GM12878 (cell line): Measurements from ENCODE around the gene KIF4B. TPM values are rescaled to one million over a fixed set of nuclear protein-coding genes. Genes with fewer than 3 reads are reported as not detected.

Experiments used
- SRF ChIP-seq, 2 experiments: IDR thresholded peaks; 2 replicates each; pipeline ENCODE4 v1.6.1; 2011; ENCODE audit warnings: low read depth in 2 of 2, low read length in 2 of 2, mild to moderate bottlenecking in 1 of 2, moderate library complexity in 1 of 2
- polyA plus RNA-seq, 11 experiments: library from polyadenylated mRNA; depleted of rRNA in 4 of 11; unstranded in 6 of 11; stranded (reverse) in 5 of 11; fragments of >200 nt; fragmentation: Nextera tagmentation in 4 of 11; fragmentation: Illumina TruSeq in 1 of 11; extraction: Ambion mirVana in 4 of 11; extraction: Trizol in 1 of 11; gene quantifications; 1 replicate in 1 of 11; 2 replicates in 10 of 11; pipeline versions ENCODE4 v1.2.1 to v1.2.3, GENCODE V29; 2011 to 2016; ENCODE audit warnings: inconsistent platforms in 2 of 11, missing spikeins in 2 of 11, low read depth in 1 of 11
- total RNA-seq, 4 experiments: library from RNA; depleted of rRNA in 3 of 4; stranded (reverse); fragments of >200 nt in 3 of 4; fragmentation: Illumina TruSeq in 1 of 4; extraction: Trizol in 1 of 4; gene quantifications; 2 replicates each; pipeline versions ENCODE4 v1.2.1 to v1.2.3, GENCODE V29; 2013 to 2021

Gene KIF4B
- total and polyA plus RNA-seq, 10 of the 15 experiments (the other 5 are each of a cell fraction or from before 2014, with no cell fraction given) = 0.02 to 0.20 (median 0.05) TPM; not detected in 4

GRCh38 chr5:155066886-155067595 lies 53.5 kb downstream of the KIF4B start (continued):
- no peak for TF ChIP-seq SRF (IDR thresholded peaks at IDR 0.05; ENCODE audit: low read depth in 2 of 2, low read length in 2 of 2)

Other genes with a start within 250 kb of the KIF4B start
- 0.05 and 0.17 TPM in 2 replicates for gene FAXDC2, start 163.2 kb upstream of the KIF4B start, total RNA-seq (2014; rRNA removed)
- 0.22 and 0.28 TPM in 2 replicates for gene FAXDC2, start 163.2 kb upstream of the KIF4B start, total RNA-seq (2014; rRNA removed; fragmentation: Illumina TruSeq; extraction: Trizol)
- 0.32 and 0.38 TPM in 2 replicates for gene FAXDC2, start 163.2 kb upstream of the KIF4B start, total RNA-seq (2021)
- 0.48 and 0.72 TPM in 2 replicates for gene FAXDC2, start 163.2 kb upstream of the KIF4B start, polyA plus RNA-seq (2011; rRNA removed)
- gene FAXDC2, start 163.2 kb upstream of the KIF4B start, polyA plus RNA-seq (2014; fragmentation: Illumina TruSeq; extraction: Trizol) = 0.21 and 0.32 TPM in 2 replicates
- under 1 TPM; 0.13 to 0.32 TPM for gene FAXDC2, start 163.2 kb upstream of the KIF4B start, polyA plus RNA-seq (2014; fragmentation: Nextera tagmentation; extraction: Ambion mirVana)
- 0.42 TPM in 2 replicates for gene FAXDC2, start 163.2 kb upstream of the KIF4B start, polyA plus RNA-seq (2014; rRNA removed)
- gene FAXDC2, start 163.2 kb upstream of the KIF4B start, polyA plus RNA-seq (2016; fragmentation: Nextera tagmentation; extraction: Ambion mirVana) = 1 to 10 TPM; 1.2 to 1.8 TPM
- gene CNOT8, start 155.1 kb upstream of the KIF4B start, total RNA-seq (2014; rRNA removed) = 33.8 and 49.8 TPM in 2 replicates
- 34.3 and 35.6 TPM in 2 replicates for gene CNOT8, start 155.1 kb upstream of the KIF4B start, total RNA-seq (2014; rRNA removed; fragmentation: Illumina TruSeq; extraction: Trizol)
- 37.5 and 42.4 TPM in 2 replicates for gene CNOT8, start 155.1 kb upstream of the KIF4B start, total RNA-seq (2021)
- gene CNOT8, start 155.1 kb upstream of the KIF4B start, polyA plus RNA-seq (2011; rRNA removed) = 48.3 and 76.5 TPM in 2 replicates
- gene CNOT8, start 155.1 kb upstream of the KIF4B start, polyA plus RNA-seq (2014; fragmentation: Illumina TruSeq; extraction: Trizol) = 42.6 and 51.0 TPM in 2 replicates
- 10 to 100 TPM; 13.2 to 21.3 TPM for gene CNOT8, start 155.1 kb upstream of the KIF4B start, polyA plus RNA-seq (2014; fragmentation: Nextera tagmentation; extraction: Ambion mirVana)
- 31.1 and 34.6 TPM in 2 replicates for gene CNOT8, start 155.1 kb upstream of the KIF4B start, polyA plus RNA-seq (2014; rRNA removed)
- gene CNOT8, start 155.1 kb upstream of the KIF4B start, polyA plus RNA-seq (2016; fragmentation: Nextera tagmentation; extraction: Ambion mirVana) = 10 to 100 TPM; 53.7 to 57.1 TPM
- 28.7 and 29.8 TPM in 2 replicates for gene GEMIN5, start 75.5 kb upstream of the KIF4B start, total RNA-seq (2014; rRNA removed)
- 23.7 and 24.2 TPM in 2 replicates for gene GEMIN5, start 75.5 kb upstream of the KIF4B start, total RNA-seq (2014; rRNA removed; fragmentation: Illumina TruSeq; extraction: Trizol)
- gene GEMIN5, start 75.5 kb upstream of the KIF4B start, total RNA-seq (2021) = 23.8 and 28.4 TPM in 2 replicates
- 11.9 and 14.4 TPM in 2 replicates for gene GEMIN5, start 75.5 kb upstream of the KIF4B start, polyA plus RNA-seq (2011; rRNA removed)
- 22.3 and 25.2 TPM in 2 replicates for gene GEMIN5, start 75.5 kb upstream of the KIF4B start, polyA plus RNA-seq (2014; fragmentation: Illumina TruSeq; extraction: Trizol)
- gene GEMIN5, start 75.5 kb upstream of the KIF4B start, polyA plus RNA-seq (2014; fragmentation: Nextera tagmentation; extraction: Ambion mirVana) = 1 to 10 TPM; 6.3 to 6.8 TPM
- gene GEMIN5, start 75.5 kb upstream of the KIF4B start, polyA plus RNA-seq (2014; rRNA removed) = 15.9 and 16.9 TPM in 2 replicates
- 10 to 100 TPM; 26.5 to 26.6 TPM for gene GEMIN5, start 75.5 kb upstream of the KIF4B start, polyA plus RNA-seq (2016; fragmentation: Nextera tagmentation; extraction: Ambion mirVana)
- gene MRPL22, start 72.7 kb upstream of the KIF4B start, total RNA-seq (2014; rRNA removed) = 36.0 and 39.6 TPM in 2 replicates
- gene MRPL22, start 72.7 kb upstream of the KIF4B start, total RNA-seq (2014; rRNA removed; fragmentation: Illumina TruSeq; extraction: Trizol) = 29.7 and 32.3 TPM in 2 replicates
- 68.8 and 70.4 TPM in 2 replicates for gene MRPL22, start 72.7 kb upstream of the KIF4B start, total RNA-seq (2021)
- gene MRPL22, start 72.7 kb upstream of the KIF4B start, polyA plus RNA-seq (2011; rRNA removed) = 85.4 and 91.9 TPM in 2 replicates
- 61.8 and 72.9 TPM in 2 replicates for gene MRPL22, start 72.7 kb upstream of the KIF4B start, polyA plus RNA-seq (2014; fragmentation: Illumina TruSeq; extraction: Trizol)
- gene MRPL22, start 72.7 kb upstream of the KIF4B start, polyA plus RNA-seq (2014; fragmentation: Nextera tagmentation; extraction: Ambion mirVana) = 100 to 1,000 TPM; 279 to 318 TPM
- gene MRPL22, start 72.7 kb upstream of the KIF4B start, polyA plus RNA-seq (2014; rRNA removed) = 92.5 and 94.8 TPM in 2 replicates
- 100 to 1,000 TPM; 208 to 234 TPM for gene MRPL22, start 72.7 kb upstream of the KIF4B start, polyA plus RNA-seq (2016; fragmentation: Nextera tagmentation; extraction: Ambion mirVana)